ENCODE measurements around the gene DUSP1.
A peak's percentile ranks its signal among the peaks of the same experiment; 100 is the strongest.

The DUSP1 gene

GRCh38 chr5:172733974-172734346 is 37.0 kb downstream of the DUSP1 start:
- TF ChIP-seq CTCF (IDR thresholded peaks at IDR 0.05; ENCODE audit: control insufficient read depth, insufficient read depth, low read depth, low read length, missing control alignments) = no peak
- no peak for DNase-seq (ENCODE audit: low read depth)
- H3K4me3 ChIP-seq (ENCODE audit: control insufficient read depth, low read depth, low read length) = no peak overlapping the region

- no peak for TF ChIP-seq CTCF (IDR thresholded peaks at IDR 0.05; ENCODE audit: control insufficient read depth, insufficient read depth, low read depth, low read length, missing control alignments)
- H3K4me3 ChIP-seq (ENCODE audit: control insufficient read depth, low read depth, low read length) = peak overlapping the region; percentile 24
- peak; percentile 99 for DNase-seq (ENCODE audit: low read depth)
These were observed 37.6 kb downstream of the DUSP1 start for GRCh38 chr5:172733131-172733973.

GRCh38 chr5:172732201-172732865 is 38.7 kb downstream of the DUSP1 start:
- DNase-seq (ENCODE audit: low read depth) = no peak
- TF ChIP-seq CTCF (IDR thresholded peaks at IDR 0.05; ENCODE audit: control insufficient read depth, insufficient read depth, low read depth, low read length, missing control alignments) = no peak

GRCh38 chr5:172731680-172732074 is 39.3 kb downstream of the DUSP1 start:
- DNase-seq (ENCODE audit: low read depth) = no peak
- H3K4me3 ChIP-seq (ENCODE audit: control insufficient read depth, low read depth, low read length) = no peak overlapping the region
- no peak for TF ChIP-seq CTCF (IDR thresholded peaks at IDR 0.05; ENCODE audit: control insufficient read depth, insufficient read depth, low read depth, low read length, missing control alignments)

More at GRCh38 chr5:172732201-172732865, 38.7 kb downstream of the DUSP1 start:
- H3K4me3 ChIP-seq (ENCODE audit: control insufficient read depth, low read depth, low read length) = no peak overlapping the region

DNA sequence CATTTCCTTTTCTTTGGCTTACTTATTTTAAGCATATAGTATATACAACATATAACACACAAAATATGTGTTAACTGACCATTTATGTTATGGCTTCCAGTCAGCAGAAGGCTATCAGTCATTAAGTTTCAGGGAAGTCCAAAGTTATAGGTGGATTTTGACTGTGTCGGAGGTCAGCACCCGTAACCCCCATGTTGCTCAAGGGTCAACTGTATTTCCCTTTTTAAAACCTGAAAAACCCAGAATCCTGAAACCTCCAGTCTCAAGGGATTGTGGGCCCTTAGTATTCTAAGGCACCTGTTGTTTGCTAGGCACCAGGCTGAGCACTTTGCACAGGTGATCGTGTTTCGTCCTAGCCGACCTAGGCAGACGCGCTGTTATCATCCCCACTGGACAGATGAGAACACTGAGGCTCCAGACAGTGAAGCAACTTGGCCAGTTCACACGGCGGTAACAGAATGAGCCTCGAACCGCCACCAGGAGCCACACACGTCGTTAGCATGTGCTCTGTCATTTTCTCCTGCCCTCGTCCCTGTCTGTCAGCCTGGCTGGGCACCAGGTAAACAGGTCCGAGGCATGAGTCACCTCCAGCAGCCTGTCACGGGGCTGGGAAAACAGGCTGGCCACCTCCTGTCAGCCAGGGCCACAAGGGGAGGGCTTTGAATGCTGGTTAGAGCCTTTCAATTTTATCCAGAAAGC is 39.9 kb downstream of the DUSP1 start:
- no peak for TF ChIP-seq CTCF (IDR thresholded peaks at IDR 0.05; ENCODE audit: control insufficient read depth, insufficient read depth, low read depth, low read length, missing control alignments)
- no peak overlapping the region for H3K4me3 ChIP-seq (ENCODE audit: control insufficient read depth, low read depth, low read length)
- no peak for DNase-seq (ENCODE audit: low read depth)

GRCh38 chr5:172730222-172730621 is 40.8 kb downstream of the DUSP1 start:
- DNase-seq (ENCODE audit: low read depth) = no peak
- H3K4me3 ChIP-seq (ENCODE audit: control insufficient read depth, low read depth, low read length) = no peak overlapping the region
- no peak for TF ChIP-seq CTCF (IDR thresholded peaks at IDR 0.05; ENCODE audit: control insufficient read depth, insufficient read depth, low read depth, low read length, missing control alignments)
